Measurements from ENCODE around the gene HLA-DPB1.

HLA-DPB1 gene

GRCh38 chr6:33112148-33112547 lies 36.4 kb downstream of the HLA-DPB1 start:
- H3K4me3 ChIP-seq (ENCODE audit: low read depth, low read length), result no peak overlapping the region
- TF ChIP-seq CTCF (IDR thresholded peaks at IDR 0.05; ENCODE audit: control insufficient read depth, extremely low read depth, insufficient read depth), result no peak
- DNase-seq (ENCODE audit: low read depth), result peak; percentile 15

- H3K4me3 ChIP-seq (ENCODE audit: low read depth, low read length), result no peak overlapping the region
- no peak for DNase-seq (ENCODE audit: low read depth)
- no peak for TF ChIP-seq CTCF (IDR thresholded peaks at IDR 0.05; ENCODE audit: control insufficient read depth, extremely low read depth, insufficient read depth)
Observed at GRCh38 chr6:33113755-33114154, 38.0 kb downstream of the HLA-DPB1 start.

- no peak overlapping the region for H3K4me3 ChIP-seq (ENCODE audit: low read depth, low read length)
- DNase-seq (ENCODE audit: low read depth), result no peak
- no peak for TF ChIP-seq CTCF (IDR thresholded peaks at IDR 0.05; ENCODE audit: control insufficient read depth, extremely low read depth, insufficient read depth)
Observed at GRCh38 chr6:33114406-33114805, 38.6 kb downstream of the HLA-DPB1 start.

GRCh38 chr6:33116417-33116816 lies 40.6 kb downstream of the HLA-DPB1 start:
- H3K4me3 ChIP-seq (ENCODE audit: low read depth, low read length), result no peak overlapping the region
- DNase-seq (ENCODE audit: low read depth), result no peak
- TF ChIP-seq CTCF (IDR thresholded peaks at IDR 0.05; ENCODE audit: control insufficient read depth, extremely low read depth, insufficient read depth), result no peak

GRCh38 chr6:33116841-33117711 lies 41.3 kb downstream of the HLA-DPB1 start:
- DNase-seq (ENCODE audit: low read depth), result no peak
- no peak for TF ChIP-seq CTCF (IDR thresholded peaks at IDR 0.05; ENCODE audit: control insufficient read depth, extremely low read depth, insufficient read depth)
- H3K4me3 ChIP-seq (ENCODE audit: low read depth, low read length), result no peak overlapping the region

- no peak for TF ChIP-seq CTCF (IDR thresholded peaks at IDR 0.05; ENCODE audit: control insufficient read depth, extremely low read depth, insufficient read depth)
- no peak overlapping the region for H3K4me3 ChIP-seq (ENCODE audit: low read depth, low read length)
- DNase-seq (ENCODE audit: low read depth), result no peak
Observed at GRCh38 chr6:33117811-33118277, 42.1 kb downstream of the HLA-DPB1 start.

Data from LNCaP clone FGC (cell line).